HG02840 (cell line): ENCODE measurements around the gene CACNA1D.
A peak's percentile ranks its signal among the peaks of the same experiment; 100 is the strongest.
"Not testable (repeated sequence)": the region's sequence is repeated elsewhere in the genome, so short reads cannot be mapped to it uniquely, and the experiment has no call there.

Source experiments
- ATAC-seq: cut with Tn5 transposase; IDR thresholded peaks from one replicate; pipeline ENCODE4 v1.9.1; 2021; ENCODE audit warnings: mild to moderate bottlenecking, moderate library complexity, moderate number of reproducible peaks; ENCODE audit not compliant: unreplicated experiment, low FRiP score

The CACNA1D gene

DNA sequence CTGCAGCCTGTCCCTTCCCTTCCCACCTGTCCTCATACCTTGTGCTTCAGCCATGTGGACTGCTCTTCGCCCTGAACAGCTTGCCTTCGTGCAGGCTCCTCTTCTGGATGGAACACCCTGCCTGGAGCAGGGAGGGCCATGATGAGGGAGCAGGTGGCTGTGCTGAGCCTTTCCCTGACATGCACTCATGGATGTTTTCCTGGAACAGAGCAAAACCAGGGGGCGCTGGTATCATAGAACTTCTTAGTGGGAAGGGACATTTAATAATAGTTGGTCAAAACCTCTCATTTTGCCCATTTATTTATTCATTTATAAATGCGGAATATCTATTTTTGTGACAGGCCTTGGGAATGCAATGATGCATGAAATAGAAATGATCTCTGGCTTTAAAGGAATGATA lies 149.3 kb downstream of the CACNA1D start:
- ATAC-seq = no peak

DNA sequence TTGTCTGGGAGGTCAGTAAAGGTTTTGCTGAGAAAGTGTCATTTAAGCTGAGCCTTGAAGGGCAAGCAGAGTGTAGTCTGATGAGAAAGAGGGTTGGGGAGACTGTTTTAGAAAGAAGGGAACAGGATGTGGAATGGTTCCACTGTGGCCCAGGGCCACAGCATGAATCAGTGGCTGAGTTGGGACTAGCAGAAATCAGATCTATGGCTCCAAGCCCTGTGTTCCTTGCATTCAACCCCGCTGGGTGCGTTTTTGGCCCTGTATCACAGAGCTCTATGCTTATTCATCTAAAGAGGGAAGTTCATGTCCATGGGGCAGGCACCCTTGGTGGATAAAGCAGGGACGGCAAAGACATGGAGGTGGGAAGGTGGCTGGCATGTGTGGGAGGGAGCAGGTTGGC lies 151.3 kb downstream of the CACNA1D start:
- no peak for ATAC-seq

DNA sequence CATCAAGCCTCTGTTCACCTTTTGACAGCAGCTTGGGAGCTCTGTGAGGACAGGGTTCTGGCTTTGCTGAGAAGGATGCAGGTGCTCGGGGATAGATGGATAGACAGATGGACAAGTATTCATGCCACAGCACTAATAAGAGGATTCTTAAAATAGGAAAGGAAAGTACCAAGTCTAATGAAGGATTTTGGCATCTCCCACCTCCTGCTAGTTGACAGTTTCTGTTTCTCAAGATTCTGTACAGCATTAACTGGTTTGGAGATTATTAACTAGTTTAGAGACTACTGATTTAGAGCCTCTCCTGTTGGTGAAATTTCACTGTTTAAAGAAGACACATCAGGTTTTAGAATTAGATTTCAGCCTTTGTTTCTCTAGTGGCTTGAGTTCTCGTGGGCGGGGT lies 152.3 kb downstream of the CACNA1D start:
- peak; percentile 57 for ATAC-seq

DNA sequence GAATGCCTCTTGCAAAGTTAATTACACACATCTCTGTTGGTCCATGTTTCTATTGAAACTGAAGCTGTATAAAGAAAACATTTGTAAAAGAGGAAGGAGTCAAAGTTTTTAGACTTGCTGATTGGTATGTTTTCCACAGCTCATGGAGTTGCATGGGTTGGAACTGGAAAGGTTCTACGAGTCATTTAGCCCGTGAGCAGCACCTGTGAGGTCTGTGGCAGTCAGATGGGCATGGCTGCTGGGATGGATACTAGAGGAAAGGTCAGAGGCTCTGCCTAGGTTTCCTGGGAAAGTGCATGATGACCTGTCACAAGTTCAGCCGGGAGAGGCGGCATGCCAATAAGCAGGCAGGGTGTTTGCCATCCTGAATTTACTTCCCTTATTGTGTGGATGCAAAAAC lies 155.4 kb downstream of the CACNA1D start:
- no peak for ATAC-seq

DNA sequence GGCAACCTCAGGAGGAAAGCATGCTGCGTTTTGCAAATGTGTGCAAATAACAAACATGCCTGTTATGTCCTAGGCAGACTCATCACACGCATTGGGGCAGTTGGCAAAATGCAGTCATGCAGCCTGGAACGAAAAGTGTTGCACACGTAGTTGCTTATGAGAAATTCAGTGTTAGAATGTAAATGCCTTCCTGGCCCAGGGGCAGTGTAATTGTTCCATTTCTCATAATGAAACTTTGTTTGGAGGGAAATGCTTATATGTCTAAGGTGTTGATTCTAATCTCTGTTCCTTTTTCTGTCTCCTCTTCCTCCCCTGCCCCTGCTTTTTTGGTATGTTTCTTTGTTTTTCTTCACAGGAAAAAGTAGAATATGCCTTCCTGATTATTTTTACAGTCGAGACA lies 156.0 kb downstream of the CACNA1D start:
- peak; percentile 55 for ATAC-seq

DNA sequence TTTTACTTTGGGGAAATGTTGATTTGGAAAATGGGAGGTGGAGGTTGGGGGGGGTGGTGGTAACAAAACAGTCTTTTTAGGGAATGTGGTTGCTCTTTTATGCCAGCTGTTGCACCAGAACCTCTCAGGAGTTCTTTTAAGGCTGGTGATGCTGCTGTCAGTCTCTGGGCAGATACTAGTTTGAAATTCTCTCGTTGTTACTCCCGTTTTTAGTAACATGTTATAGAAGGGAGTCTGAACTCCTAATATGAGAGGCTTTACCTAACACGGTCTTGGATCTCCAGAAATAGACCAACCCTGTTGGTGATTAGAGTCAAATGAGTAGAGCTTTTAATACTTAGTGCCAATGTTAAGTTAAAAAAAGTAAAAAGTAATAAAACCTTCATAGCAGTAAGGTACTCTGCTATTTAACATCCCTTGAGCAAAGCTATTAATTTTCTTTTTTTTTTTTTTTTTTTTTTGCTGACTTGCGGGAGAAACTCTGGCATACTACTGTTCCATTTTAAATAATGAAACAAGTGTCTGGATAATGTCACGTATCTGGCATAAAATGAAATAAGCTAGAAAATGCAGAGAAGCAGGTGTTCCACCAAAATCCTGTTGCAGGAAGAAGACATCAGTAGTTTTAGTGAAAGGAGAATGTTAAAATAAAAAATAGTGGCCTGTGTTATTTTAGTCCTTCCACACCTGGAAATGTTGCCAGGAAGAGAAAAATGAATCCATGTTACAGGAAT lies 156.7 kb downstream of the CACNA1D start:
- ATAC-seq = no peak

DNA sequence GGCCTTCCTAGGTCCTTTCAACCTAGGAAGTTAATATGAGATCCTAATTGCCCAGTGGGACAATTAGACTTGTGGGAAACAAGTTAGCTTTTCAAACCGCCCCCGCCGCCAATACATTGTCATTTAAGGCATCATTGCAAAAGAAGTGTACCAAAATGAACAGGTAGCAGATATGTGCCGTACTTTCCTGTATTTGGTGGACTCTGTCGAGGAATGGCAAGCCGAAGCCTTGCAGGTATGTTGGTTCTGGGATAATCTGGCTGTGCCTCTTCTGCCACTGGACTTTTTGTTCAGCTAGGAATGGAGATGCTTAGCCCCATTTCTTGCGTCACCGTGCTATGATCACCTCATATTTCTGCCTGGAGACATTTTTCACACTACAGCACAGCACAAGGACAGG lies 157.5 kb downstream of the CACNA1D start:
- no peak for ATAC-seq

DNA sequence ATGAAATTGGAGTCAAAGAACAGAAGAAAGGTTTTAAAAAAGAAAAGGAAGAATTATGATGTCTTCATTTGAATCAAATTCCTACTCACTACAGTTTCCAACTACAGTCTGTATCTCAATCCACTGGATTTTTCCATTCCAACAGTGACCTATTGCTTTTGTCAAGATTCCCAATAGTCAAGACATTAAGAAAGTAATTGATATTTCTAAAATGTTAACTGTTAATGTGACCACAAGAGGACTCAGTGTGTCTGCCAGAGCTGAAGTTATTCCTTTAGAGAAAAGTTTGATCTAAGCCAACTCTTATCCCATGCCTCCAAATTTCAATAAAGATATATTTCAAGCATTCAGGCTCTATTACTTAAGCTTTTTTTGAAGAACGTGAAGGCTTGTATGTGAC lies 163.2 kb downstream of the CACNA1D start:
- ATAC-seq = no peak

DNA sequence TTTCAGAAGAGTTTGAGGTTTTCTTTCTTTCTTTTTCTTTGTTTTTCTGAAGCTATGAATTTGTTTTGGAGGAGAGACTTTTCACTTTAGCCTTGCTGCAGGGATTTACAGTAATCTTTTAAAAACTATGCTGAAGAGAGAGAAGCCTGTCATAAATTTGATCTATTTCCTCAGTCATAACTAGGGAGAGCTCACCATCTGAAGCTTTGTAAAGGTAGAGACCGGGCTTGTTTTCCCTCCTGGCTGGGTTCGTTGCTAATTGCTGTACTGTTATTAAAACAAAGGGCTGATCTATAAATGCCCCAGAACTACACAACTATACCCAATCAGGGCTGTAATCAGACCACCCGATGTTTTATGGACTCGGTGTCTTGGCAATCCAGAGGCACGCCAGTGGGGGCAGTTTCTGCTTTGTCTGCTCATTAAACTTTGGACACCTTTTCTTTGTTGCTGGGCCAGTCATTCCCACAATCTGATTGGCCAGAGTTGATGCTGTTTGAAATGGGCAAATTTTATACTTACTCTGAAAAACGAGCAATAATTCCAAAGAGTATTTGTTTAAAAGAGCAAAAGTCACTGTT lies 164.3 kb downstream of the CACNA1D start:
- ATAC-seq = no peak

DNA sequence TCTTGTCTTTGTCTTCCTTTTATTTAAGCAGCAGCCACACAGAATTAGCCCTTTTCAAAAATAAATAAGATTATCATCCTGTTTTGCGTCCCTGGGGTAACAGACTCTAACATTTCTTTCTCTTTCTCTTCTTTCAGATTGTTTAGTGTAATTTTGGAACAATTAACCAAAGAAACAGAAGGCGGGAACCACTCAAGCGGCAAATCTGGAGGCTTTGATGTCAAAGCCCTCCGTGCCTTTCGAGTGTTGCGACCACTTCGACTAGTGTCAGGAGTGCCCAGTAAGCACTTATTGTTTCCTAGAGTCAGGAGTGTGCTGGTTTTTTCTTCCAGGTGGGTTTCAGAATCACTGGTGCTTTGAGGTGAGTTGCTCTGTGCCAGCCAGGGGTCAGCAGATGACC lies 165.6 kb downstream of the CACNA1D start:
- ATAC-seq = no peak

DNA sequence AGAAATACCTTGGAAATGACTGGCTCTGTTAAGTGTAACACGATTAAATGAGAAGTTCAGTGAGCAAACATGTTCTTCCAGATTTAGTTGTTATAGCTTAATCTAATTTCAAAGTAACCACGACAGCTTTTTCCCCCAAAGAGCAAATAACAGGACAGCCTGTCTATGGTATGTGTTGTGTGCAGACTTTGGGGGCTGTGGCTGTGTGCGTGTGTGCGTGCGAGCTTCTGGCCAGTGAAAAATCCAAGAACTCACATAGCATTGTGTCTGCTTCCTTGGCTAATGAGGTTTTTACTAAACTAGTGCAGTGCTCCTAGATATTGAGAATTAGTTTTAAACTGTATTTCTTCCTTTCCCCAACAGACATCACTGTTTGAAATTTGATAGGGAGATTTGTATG lies 167.1 kb downstream of the CACNA1D start:
- ATAC-seq = no peak

DNA sequence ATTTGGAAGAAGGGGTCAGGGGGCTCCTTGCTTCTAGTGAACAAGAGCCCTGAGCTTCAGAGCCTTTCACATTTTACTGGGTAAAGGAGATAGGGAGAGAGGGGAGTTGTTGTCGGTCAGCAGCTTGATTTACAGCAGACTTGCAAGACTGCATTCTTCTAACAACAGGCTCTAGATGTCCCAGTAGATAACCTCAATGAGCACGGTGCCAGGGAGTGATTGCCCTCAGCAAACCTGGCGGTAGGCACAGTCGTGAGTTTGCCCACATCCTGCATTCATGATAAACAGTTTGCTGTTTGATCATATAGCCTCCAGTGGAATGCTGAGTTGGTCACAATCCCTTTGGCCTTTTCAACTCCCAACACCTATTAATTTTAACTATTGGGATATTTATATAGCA lies 170.4 kb downstream of the CACNA1D start:
- not testable (repeated sequence) for ATAC-seq

DNA sequence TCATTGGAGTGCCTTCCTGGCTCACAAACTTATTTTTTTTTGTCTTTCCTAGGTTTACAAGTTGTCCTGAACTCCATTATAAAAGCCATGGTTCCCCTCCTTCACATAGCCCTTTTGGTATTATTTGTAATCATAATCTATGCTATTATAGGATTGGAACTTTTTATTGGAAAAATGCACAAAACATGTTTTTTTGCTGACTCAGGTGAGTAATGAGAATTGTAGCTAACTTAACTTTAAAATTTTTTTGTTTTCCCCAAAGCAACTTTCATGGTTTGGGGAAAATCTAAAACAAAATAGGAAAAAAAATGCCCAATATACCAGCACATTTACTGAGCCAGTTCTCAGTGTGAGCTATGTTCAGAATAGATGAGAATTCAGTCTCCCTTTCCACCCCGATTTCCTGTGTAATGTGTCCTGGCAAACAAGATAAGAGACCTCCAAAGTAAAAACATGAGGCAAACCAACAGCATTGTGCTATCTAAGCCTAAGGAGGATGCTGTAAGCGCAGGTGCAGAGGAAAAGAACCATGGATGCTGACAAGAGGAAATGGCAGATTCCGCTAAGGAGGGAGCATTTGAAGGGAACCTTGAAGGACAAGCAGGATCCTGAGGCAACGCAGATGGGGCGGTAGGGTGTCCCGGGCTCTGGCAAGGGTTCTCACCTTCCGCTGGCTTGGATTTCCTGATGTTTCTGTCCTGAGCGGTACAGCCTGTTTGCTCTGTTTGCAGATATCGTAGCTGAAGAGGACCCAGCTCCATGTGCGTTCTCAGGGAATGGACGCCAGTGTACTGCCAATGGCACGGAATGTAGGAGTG lies 171.4 kb downstream of the CACNA1D start:
- no peak for ATAC-seq

DNA sequence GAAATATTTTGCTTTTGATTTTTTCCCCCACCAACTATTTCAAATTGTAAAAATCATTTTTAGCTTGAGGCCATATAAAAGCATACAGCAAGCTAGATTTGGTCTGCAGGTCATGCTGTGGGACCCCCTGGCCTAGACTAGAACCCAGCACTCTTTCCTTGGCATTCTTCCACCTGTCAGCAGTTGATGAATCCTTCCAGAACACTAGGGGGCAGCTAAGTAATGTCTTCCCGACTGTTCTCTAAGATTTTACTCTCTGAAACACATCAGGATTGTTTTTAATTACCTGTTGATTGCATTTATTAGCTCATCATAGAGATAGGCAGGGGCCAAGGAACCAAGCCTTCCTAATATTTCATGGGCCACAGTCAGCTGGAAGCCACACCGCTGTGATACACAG lies 174.5 kb downstream of the CACNA1D start:
- ATAC-seq = no peak

DNA sequence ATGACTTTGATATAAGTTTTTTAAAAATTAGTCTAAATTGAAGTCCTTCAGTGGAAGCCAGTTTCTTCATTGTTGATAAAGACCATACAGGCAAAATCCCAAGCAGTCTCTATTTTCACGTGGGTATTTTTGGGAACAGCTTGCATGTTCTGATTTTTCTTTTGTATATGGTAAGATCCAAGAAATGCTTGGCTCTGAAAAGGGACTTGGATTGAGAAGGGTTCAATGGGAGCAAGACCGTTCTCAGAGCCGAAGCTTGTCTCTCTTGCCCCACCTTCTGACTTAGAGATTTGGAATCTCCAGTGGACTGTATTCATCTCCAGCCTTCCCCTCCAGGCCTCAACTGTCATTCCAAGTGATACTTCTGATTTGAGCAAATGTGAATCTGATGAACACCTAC lies 176.3 kb downstream of the CACNA1D start:
- no peak for ATAC-seq

DNA sequence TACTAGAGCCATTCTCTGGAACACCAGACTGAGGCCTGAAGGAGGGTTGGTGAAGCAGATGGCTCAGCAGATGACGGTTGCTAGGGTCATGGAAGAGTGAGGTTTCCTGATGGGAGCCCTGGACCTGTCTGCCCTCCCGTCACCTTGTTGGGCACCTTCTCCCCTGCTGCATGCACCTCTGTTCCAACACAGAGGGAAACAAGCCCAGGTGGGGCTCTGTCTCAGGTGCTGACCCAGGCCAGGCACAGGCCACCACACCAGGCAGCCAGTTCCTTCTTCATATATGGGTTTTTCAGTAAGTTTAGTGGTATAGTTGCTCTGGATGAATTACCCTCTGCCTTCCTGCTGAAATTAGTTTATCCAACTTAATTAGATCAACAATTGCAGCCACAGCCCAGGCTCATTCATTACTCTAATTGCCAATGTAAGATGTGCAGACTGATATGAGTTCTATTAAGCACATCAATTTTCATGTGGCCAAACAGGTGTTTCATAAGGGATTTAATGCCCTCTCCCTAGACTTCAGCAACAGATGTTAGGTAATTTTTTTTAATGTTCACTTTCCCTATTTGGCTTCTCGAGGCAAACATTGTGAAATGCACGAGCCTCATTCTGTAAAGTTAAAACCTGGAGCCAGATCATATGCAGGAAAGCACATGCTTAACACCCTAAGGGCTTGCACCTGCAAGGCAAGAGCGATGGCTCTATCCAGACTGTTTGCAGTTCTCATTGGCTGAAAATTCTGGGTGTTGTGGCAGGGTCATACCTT lies 177.0 kb downstream of the CACNA1D start:
- ATAC-seq = no peak

DNA sequence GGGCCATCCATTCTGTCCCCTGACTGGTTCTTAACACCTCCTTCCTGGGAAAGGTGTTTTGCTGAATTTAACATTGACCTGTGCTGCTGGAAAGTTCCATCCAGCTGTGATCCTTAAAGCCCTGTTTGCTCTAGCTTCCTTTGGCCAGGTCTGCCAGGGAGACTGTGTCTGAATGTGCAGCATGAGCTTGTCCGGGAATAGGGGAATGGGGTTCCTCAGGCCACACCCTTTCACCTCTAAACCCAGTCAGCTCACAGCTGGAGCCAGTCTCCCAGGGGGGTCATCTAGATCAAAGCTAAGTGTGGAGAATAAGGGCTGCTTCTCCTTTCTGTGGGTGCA lies 177.5 kb downstream of the CACNA1D start:
- ATAC-seq = no peak

DNA sequence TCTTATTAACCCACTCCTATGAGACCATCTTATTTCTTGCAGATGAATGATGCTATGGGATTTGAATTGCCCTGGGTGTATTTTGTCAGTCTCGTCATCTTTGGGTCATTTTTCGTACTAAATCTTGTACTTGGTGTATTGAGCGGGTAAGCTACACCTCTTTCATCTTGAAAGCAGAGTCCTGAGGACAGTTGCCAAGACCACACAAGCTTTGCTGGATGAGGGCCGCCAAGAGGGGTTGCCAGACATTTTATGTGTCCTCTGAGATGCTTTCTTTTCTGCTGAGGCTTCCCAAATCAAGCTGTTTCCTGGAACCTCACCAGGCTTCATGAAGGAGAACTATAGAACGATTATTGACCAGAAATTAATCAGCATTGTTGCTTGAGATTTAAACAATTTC lies 178.6 kb downstream of the CACNA1D start:
- ATAC-seq = no peak

DNA sequence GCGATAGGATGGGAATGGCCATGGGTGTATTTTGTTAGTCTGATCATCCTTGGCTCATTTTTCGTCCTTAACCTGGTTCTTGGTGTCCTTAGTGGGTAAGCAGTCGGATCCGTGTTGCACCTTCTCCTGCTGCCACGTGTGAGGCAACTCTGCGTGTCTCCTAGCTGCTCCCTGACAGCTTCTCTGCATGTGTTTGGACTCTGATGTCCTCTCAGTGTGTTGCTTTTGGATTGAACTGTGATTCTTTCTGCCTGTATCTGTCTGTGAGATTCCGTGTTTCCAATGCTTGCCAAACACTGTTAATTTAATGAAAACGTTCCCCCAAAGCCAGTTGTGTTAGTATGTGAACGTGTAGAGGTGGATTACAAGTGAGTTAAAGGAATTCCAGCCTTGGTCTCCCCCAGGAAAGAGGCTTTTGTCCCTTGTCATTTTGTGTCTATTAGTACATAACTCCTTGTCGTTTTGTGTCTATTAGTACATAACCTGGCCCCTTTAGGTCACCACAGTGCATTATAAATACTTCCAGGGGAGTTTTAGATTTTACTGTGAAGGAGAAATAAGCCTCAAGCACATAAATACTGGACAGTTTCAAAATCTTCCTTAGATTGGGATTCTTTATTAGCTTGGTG lies 179.4 kb downstream of the CACNA1D start:
- ATAC-seq = no peak

DNA sequence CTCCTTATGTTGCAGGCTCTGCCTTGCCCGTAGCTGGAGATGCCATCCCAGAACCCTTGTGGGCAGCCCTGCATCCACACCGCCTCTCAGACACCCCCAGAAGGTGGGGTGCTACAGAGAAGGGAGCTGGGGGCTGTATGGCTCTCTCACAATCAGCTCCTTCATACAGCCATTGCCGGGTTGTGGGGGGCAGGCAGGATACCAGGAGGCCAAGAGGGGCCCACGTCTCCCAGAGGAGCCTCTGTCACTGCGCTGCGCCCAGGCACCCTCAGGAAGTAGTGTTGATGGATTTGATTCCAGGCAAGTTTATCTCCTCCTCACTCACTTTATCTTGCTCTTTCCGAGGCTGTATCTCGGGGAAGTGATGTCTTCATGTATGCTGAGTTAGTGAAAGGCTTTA lies 180.2 kb downstream of the CACNA1D start:
- no peak for ATAC-seq
